Esophagus (tissue), 2 donors: ENCODE results near the gene ZNF202. TPM values are rescaled to one million over a fixed set of nuclear protein-coding genes. Genes with fewer than 3 reads are reported as not detected.

Source experiments
- H3K27ac ChIP-seq, 2 donors: one replicate each; pipeline ENCODE4 v1.5.1; 2013; ENCODE audit warnings: low read depth in 2 of 2, mild to moderate bottlenecking in 2 of 2, inconsistent platforms in 1 of 2, low read length in 1 of 2, moderate library complexity in 1 of 2
- H3K27me3 ChIP-seq, 2 donors: one replicate each; pipeline ENCODE4 v1.6.1; 2013; ENCODE audit warnings: low read length in 2 of 2, control low read depth in 1 of 2, mild to moderate bottlenecking in 1 of 2; ENCODE audit not compliant: insufficient read depth in 2 of 2, control insufficient read depth in 1 of 2
- H3K36me3 ChIP-seq, 2 donors: one replicate each; pipeline ENCODE4 v1.6.1; 2013; ENCODE audit warnings: low read length in 1 of 2; ENCODE audit not compliant: control insufficient read depth in 2 of 2, insufficient read depth in 2 of 2
- H3K4me1 ChIP-seq, 2 donors: one replicate each; pipeline ENCODE4 v1.6.1; 2013; ENCODE audit warnings: low read length in 1 of 2; ENCODE audit not compliant: control insufficient read depth in 2 of 2, insufficient read depth in 2 of 2
- H3K4me3 ChIP-seq, 2 donors: one replicate each; pipeline ENCODE4 v1.5.1; 2013; ENCODE audit warnings: low read length in 2 of 2, mild to moderate bottlenecking in 2 of 2, low read depth in 1 of 2, moderate library complexity in 1 of 2
- H3K9me3 ChIP-seq, 2 donors: one replicate each; pipeline ENCODE4 v1.6.1; 2013; ENCODE audit warnings: mild to moderate bottlenecking in 2 of 2, low read depth in 1 of 2, low read length in 1 of 2, moderate library complexity in 1 of 2; ENCODE audit not compliant: control insufficient read depth in 2 of 2, insufficient read depth in 1 of 2
- WGBS, 2 donors: extraction: QIAGEN DNeasy Blood & Tissue Kit; methylation state at CpG; one replicate each; pipeline ENCODE4 v1.1.7; 2013; 5-methylcytosine and 5-hydroxymethylcytosine counted together
- polyA plus RNA-seq, 2 donors: library from polyadenylated mRNA; stranded (reverse); fragments of 200-250 nt; gene quantifications; one replicate each; pipeline ENCODE4 v1.2.3, GENCODE V29; 2013
- donor health status: healthy with polysubstance abuse.
- donor health status: Bipolar disorder and iron deficiency.

Gene ZNF202
- polyA plus RNA-seq, 2 donors, result 5.0 to 5.5 TPM

DNA sequence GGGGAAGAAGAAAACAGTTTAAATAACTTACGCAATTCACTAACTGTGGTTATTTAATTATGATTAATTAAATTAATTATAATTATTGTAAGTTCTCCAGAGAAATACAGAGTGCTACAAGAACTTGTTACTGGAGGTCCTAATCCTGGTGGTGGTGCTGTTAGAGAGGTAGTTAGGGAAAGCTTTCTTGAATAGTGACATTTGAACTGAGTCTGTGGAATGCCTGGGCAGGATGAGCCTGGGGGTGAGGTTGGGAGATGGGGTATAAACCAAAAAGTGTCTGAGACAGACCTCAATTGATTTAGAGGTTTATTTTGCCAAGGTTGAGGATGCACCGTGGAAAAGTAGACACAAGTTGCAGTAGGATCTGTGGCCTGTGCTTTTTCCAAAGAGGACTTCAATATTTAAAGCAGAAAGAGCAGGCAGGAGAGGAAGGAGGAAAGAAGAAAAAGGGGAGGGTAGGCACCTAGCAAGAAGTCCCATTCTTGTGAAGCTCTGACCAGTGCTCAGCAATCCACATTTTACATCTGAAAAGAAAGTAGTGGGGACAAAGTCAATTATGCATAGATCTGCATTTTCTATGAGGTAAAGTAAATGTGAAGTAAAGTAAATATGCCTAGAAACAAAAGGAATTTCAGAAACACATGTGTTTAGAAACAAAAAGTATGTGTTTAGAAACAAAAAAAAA is 4.4 kb upstream of the ZNF202 start:
- WGBS, 2 donors, result 74 to 77% methylated on average over 2 of the region's 2 CpGs
- Histone ChIP-seq H3K9me3 (no peaks in the 10 kb centered on the region), H3K36me3 (no peaks in the 10 kb centered on the region), H3K27ac (no peak overlapping the region), H3K4me1 (no peaks in the 10 kb centered on the region), H3K4me3 (no peak overlapping the region), H3K27me3 (no peaks in the 10 kb centered on the region)

DNA sequence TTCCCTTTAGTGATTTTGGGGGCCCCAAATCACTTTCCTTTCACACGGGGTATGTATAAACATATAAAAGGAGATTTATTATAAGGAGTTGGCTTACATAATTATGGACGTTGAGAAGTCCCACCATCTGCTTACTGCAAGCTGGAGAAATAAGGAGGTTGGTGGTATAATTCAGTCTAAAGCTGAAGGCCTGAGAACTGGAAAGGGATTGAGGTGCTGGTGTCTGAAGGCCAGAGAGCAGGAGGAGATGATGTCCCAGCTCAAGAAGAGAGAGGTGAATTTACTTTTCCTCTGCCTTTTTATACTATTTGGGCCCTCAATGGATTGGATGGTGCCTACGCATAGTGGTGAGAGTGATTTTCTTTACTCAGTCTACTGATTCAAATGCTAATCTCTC is 1.3 kb upstream of the ZNF202 start:
- Histone ChIP-seq H3K4me1 (peaks cover 0 to 5% of the 10 kb centered on the region in 2 donors), H3K36me3 (no peaks in the 10 kb centered on the region), H3K27ac (no peak overlapping the region), H3K4me3 (no peak overlapping the region), H3K27me3 (no peaks in the 10 kb centered on the region), H3K9me3 (no peaks in the 10 kb centered on the region)
- whole genome bisulfite sequencing, 2 donors, result 47% methylated on average over 3 of the region's 3 CpGs

DNA sequence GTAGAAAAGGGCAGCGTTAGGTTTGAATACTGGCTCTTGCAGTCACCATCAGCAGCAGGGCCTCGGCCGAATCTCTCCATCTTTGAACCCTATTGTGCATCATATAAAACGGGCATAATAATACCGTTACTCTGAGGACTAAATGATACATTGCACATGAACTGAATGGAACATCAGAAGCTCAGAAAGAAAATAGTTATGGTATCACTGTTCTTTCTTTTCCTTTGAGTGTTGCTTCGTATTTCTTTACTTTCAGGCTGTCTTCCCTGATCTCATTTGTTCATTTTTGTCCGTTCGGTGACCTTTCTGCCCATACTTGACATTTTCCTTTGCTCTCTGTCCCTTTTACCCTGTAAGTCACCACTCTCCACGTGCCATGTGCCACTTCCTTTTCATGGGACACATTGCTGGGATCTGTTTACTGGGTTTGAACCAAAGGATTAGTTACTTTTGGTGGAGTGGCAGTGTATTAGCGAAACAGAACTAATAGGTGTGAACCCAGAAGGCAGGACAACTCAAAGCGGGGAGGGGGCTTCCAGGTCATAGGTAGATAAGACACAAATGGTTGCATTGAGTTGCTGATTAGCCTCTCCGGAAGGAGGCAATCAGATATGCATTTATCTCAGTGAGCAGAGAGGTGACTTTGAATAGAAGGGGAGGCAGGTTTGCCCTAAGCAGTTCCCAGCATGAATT is 717 bp upstream of the ZNF202 start:
- no peak overlapping the region for H3K27ac ChIP-seq
- WGBS, 2 donors, result 25% methylated on average over 12 of the region's 12 CpGs
- no peaks in the 10 kb centered on the region for H3K36me3 ChIP-seq
- H3K9me3 ChIP-seq, result no peaks in the 10 kb centered on the region
- H3K27me3 ChIP-seq, result no peaks in the 10 kb centered on the region
- H3K4me3 ChIP-seq, result peak overlapping the region; percentile 75 to 93
- peaks cover 0 to 5% of the 10 kb centered on the region in 2 donors for H3K4me1 ChIP-seq

DNA sequence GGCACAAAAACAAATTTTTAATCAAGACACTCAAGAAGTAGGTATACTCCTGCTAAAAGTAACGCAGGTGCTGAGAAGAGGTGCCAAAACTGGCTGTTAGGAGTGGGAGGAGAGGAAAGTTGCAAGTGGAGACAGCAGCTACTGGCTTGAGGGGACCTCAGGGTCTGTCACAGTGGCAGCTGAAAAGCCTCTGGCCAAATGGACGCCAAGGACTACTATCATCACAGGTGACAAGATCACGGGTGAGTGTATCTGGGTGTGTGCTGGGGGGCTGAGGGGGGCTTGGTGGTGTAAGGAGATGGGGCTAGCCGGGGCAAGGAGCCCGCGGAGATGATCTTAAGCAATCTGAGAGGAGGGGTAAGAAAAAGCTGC is 687 bp downstream of the ZNF202 start:
- Histone ChIP-seq H3K4me3 (peak overlapping the region; percentile 75 to 93), H3K27ac (peak overlapping the region; percentile 60 to 78), H3K4me1 (peaks cover 0 to 5% of the 10 kb centered on the region in 2 donors), H3K27me3 (no peaks in the 10 kb centered on the region), H3K9me3 (no peaks in the 10 kb centered on the region), H3K36me3 (no peaks in the 10 kb centered on the region)
- WGBS, 2 donors, result 1 to 2% methylated on average over 6 of the region's 6 CpGs

DNA sequence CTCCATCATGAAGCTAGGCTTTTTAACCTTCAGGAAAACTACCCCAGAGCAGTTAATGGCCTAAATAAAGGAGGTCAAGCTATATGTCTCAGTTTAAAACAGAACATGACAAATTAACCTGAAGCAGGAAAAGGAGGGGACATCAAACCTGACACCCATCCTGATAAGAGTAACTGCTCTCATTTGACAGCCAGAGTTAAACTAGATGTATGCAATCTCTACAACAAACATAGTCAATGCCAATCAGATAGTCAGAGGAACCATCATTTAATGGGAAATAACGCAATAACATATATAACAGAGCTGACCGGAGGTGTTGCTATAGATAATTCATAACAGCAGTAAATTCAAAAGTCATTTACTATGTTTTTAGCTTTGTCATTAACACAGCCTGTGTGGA is 3.1 kb downstream of the ZNF202 start:
- WGBS, 2 donors, result 0 to 80% methylated on average over 2 of the region's 2 CpGs
- Histone ChIP-seq H3K4me3 (no peak overlapping the region), H3K27me3 (no peaks in the 10 kb centered on the region), H3K27ac (no peak overlapping the region), H3K4me1 (peaks cover 0 to 5% of the 10 kb centered on the region in 2 donors), H3K9me3 (no peaks in the 10 kb centered on the region), H3K36me3 (no peaks in the 10 kb centered on the region)

DNA sequence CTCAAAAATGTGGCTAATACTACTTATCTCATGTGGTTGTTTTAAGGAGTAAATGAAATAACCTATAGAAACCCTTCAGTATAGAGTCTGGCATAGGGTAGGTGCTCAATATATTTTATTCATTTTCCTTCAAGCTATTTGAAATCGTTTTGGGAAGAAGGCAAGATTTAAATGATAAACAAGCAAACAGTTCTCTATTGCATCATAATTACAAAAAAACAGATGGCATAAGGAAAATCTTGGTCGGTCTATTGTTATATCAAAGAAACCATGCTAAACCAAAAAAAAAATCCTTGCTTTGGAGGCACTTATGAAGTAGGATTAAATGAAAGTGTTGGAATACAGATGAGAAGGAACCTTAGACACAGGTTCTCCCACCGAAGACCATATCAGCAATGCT is 4.7 kb downstream of the ZNF202 start:
- Histone ChIP-seq H3K27me3 (no peaks in the 10 kb centered on the region), H3K4me1 (peaks cover 0 to 5% of the 10 kb centered on the region in 2 donors), H3K27ac (no peak overlapping the region), H3K9me3 (no peaks in the 10 kb centered on the region), H3K4me3 (no peak overlapping the region), H3K36me3 (no peaks in the 10 kb centered on the region)
- WGBS, 2 donors, result 89 to 91% methylated on average over 3 of the region's 3 CpGs

DNA sequence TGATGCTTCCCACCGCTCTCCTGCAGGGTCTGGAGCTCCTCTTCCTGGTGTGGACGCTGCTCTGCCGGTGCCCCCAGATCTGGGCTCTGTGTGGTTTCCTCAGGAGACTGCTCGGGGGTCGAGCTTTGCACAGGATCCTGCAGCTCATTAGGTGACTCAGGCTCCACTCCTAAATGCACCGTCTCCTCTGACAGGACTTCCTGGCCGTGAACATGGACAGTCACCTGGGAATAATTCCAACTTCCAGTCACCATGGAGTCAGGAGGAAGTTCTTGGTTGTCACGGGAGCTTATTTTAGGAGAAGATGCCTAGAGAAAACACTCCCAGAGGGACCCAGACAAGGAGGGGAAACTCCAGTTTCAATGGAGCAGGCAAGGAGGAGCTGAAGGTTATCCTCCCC is 11.9 kb downstream of the ZNF202 start:
- WGBS, 2 donors, result 83 to 87% methylated on average over 8 of the region's 8 CpGs
- Histone ChIP-seq H3K4me3 (no peak overlapping the region), H3K9me3 (peaks cover 0 to 13% of the 10 kb centered on the region in 2 donors), H3K36me3 (peaks cover 37 to 47% of the 10 kb centered on the region in 2 donors), H3K27ac (no peak overlapping the region), H3K4me1 (peaks cover 0 to 4% of the 10 kb centered on the region in 2 donors), H3K27me3 (no peaks in the 10 kb centered on the region)

DNA sequence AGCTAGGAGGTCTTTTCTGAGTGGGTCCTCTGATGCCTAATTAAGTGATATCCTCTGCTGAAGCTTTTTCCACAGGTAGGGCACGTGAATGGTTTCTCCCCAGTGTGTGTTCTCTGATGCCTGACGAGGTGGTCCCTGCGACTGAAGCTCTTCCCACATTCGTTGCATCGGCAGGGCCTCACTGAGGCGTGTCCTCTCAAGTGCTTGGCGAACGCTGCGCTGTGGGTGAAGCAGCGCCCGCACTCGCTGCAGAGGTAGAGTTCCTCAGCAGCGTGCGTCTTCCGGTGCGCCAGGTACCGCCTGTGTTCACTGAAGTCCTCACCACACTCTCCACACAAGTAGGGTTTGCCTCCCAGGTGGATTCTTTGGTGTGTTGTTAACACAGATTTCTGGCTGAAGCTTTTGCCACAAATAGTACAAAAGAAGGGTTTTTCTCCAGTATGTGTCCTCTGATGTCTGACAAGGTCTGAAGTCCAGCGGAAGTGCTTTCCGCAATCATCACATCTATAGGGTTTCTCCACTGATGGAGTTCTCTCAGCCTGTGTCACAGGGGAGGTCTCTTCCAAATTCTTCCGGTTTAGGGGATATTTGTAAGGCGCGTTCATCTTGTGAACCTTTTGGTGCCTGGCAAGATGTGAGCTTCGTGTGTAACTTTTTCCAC is 15.3 kb downstream of the ZNF202 start:
- Histone ChIP-seq H3K27me3 (no peaks in the 10 kb centered on the region), H3K36me3 (peaks cover 40 to 47% of the 10 kb centered on the region in 2 donors), H3K9me3 (peaks cover 0 to 13% of the 10 kb centered on the region in 2 donors), H3K4me3 (no peak overlapping the region), H3K27ac (no peak overlapping the region), H3K4me1 (peaks cover 0 to 4% of the 10 kb centered on the region in 2 donors)
- WGBS, 2 donors, result 98% methylated on average over 23 of the region's 23 CpGs

DNA sequence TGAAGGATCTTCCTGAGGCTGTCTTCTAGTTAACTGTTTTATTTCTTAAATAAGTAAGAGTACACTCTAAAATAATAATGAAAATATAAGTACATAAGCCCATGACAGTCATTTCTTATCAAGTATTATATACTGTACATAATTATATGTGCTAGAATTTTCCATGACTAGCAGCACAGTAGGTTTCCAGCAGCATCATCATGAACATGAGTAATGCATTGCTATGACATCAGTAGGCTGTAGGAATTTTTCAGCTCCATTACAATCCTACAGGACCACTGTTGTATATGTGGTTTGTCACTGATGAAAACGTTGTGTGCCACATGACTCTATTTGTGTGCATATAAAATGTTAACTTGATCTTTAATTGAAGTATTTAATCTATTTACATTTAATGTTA is 22.0 kb downstream of the ZNF202 start:
- H3K27me3 ChIP-seq, result no peaks in the 10 kb centered on the region
- H3K4me1 ChIP-seq, result no peaks in the 10 kb centered on the region
- H3K4me3 ChIP-seq, result no peak overlapping the region
- WGBS, 2 donors, result 53 to 64% methylated on average over 1 of the region's 1 CpG
- H3K27ac ChIP-seq, result no peak overlapping the region
- no peaks in the 10 kb centered on the region for H3K9me3 ChIP-seq
- peaks cover 0 to 2% of the 10 kb centered on the region in 2 donors for H3K36me3 ChIP-seq
